Glomerular endothelial cell (primary cell): ENCODE results near the gene SNAI3. TPM values are rescaled to one million over a fixed set of nuclear protein-coding genes. Genes with fewer than 3 reads are reported as not detected.

Experiments used
- DNase-seq: peaks from one replicate; pipeline ENCODE4 v3.0.0-alpha.2; 2011; ENCODE audit warnings: low read depth, low spot score; ENCODE audit errors: extremely low read depth
- total RNA-seq: library from RNA; depleted of rRNA; stranded (reverse); fragments of >200 nt; gene quantifications from 2 replicates; pipeline ENCODE4 v1.2.3, GENCODE V29; 2015

Gene SNAI3
- total RNA-seq, 1 donor from 2014 or later, result 0.12 TPM

- DNase-seq, result no peak
Measured at GRCh38 chr16:88721815-88722755, 35.8 kb upstream of the SNAI3 start.

GRCh38 chr16:88721236-88721635 is 34.9 kb upstream of the SNAI3 start:
- DNase-seq, result no peak

DNA sequence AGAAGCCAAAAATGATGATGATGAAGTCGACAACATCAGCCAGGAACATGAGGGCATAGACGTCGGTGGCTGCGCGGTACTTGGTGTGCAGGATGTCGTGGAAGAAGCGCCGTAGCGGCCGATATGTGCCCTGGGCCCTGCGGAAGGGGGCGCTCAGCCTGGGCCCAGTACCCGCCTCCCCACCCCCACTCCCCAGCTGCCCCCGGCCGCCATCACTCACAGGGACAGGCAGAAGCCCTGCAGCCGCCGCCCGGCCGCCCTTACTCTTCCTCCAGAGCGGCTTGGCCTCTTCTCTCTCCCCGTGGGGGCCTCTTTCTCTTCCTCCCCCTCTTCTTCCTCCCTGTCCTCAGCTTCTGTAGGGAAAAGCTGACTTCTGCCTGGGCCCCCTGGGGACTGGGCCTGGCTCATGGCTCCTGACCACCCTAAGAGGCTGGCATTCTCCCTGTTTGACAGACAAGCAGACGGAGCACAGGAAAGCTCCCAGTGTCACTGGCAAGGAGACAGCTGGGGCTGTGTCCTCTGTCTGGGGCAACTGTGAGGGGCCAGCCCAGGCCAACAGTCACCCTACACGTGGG is 34.2 kb upstream of the SNAI3 start:
- DNase-seq, result no peak

- DNase-seq, result no peak
Measured at GRCh38 chr16:88719933-88720296, 33.6 kb upstream of the SNAI3 start.

DNA sequence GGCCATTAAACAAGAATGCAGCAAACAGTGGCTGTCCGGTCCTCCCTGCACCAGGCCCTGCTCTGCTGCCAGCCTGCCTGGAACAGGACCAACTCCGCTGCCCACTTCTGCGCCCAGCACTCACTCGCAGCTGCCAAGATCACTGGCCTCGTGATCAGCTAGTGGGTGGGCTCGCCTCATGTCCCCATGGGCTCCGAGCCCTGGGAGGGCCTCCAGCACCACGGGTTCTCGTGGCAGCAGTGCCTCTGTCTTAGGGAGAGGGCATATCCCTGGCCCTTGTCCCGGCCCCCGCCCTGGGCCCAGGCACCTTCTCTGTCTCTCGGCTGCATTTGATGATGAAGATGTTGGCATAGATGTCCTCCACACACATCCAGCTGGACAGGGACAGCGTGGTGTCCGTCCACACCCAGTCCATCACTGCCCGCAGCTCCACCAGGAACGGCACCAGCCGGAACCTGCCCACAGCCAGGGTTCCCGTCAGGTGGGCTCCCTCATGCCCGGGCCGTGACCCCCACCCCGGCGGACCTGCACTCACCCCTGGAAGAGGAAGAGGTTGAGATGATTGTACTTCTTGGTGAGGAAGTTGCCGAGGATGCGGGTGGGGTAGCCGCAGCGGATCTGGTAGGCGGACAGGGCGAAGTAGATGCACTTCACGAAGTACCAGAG is 33.1 kb upstream of the SNAI3 start:
- no peak for DNase-seq

DNA sequence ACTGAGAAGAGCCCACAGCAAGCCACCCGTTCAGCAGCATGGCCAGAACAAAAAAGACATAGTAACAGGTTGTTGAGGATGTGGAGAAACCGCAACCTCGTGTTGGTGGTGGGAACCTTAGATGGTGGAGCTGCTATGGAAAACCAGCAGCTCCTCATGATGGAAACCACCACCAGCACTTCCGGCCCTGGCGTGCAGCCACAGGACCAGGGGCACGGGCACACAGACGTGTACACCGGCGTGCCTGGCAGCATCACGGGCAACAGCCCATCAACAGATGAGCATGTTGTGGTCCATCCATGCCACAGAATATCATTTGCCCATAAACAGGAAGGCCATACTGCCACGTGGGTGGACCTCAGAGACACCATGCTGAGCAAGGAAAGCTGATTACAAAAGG is 31.9 kb upstream of the SNAI3 start:
- no peak for DNase-seq

GRCh38 chr16:88716601-88717001 is 30.3 kb upstream of the SNAI3 start:
- DNase-seq, result no peak

DNA sequence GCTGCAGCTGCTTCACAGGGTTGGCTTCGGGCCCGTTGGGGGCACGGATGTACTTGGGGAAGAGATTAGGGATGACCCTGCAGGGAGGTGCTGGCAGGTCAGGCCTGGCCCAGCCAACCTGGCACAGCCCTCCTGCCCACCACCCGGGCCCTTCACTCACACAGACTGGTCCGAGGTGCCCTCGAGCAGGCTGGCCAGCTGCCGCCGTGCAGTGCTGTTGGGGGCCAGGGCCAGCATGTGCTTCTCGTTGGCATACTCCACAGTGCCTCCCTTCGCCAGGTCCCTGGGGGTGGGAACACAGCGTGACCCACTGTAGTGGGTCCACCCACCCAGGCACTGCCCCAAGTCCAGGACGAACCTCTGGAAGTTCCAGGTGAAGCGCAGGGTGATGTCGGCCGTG is 29.9 kb upstream of the SNAI3 start:
- no peak for DNase-seq

GRCh38 chr16:88715312-88716190 is 29.2 kb upstream of the SNAI3 start:
- no peak for DNase-seq

GRCh38 chr16:88714420-88715302 is 28.4 kb upstream of the SNAI3 start:
- DNase-seq, result no peak

GRCh38 chr16:88713568-88714419 is 27.5 kb upstream of the SNAI3 start:
- DNase-seq, result no peak

- no peak for DNase-seq
Measured at GRCh38 chr16:88713054-88713453, 26.7 kb upstream of the SNAI3 start.

DNA sequence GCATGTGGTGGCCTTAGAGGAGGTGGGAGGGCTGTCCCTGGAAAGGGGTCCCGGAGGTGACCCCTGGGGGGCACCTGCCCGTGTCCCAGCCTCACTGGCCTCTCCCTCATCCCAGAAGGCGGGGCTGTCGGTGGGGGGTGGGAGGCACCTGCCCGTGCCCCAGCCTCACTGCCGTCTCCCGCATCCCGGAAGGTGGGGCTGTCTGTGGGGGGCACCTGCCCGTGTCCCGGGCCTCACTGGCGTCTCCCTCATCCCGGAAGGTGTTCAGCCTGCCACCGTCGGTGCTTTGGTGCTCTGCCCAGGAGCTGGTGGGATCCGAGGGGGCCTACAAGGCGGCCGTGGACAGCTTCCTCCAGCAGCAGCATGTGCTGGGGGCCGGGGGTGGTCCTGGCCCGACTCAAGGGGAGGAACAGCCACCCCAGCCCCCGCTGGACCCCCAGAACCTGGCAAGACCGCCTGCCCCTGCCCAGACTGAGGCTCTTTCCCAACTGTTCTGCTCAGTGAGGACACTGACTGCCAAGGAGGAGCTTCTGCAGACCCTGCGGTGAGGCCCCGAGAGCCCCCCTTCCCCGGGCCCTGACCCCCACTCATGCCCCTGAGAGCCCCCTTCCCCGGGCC is 26.2 kb upstream of the SNAI3 start:
- DNase-seq, result no peak

DNA sequence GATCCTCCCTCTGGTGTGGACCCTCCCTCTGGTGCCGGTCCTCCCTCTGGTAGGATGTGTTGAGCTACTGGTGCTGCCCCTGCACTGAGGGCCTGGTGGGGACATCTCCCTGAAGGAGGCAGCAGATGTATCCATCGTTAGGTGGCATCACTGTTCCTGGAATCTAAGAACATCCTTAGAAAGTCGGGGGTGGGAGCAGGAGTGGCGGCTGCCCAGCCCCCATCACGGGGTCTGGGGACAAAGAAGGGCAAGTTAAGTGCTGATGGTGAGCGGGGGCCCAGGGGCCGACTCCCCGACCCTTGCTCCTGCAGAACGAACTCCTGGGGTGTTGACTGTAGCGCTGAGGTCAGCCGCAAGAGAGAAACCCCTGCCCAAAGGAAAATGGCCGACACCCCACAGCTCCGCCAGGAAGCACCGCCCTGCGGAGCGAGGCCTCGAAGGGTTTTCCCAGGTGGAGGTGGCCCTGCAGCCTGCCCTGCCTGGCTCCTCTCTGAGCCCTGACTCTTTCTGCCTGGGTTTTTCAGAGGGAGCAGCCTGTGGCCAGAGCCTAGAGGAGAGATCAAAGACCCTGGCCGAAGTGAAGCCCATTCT is 25.5 kb upstream of the SNAI3 start:
- no peak for DNase-seq

GRCh38 chr16:88710556-88710955 is 24.2 kb upstream of the SNAI3 start:
- DNase-seq, result no peak

GRCh38 chr16:88706965-88707826 is 20.9 kb upstream of the SNAI3 start:
- no peak for DNase-seq
